RWPE1 (cell line): Measurements from ENCODE around the gene EEF1AKMT3.

Source experiments
- CTCF ChIA-PET: fragments of 350-600 bp; sonication (Branson Sonifier 250); formaldehyde crosslinking; extraction: SDS; loops from one replicate; lab custom pipeline; 2021; lab: Yijun Ruan, JAX
- POLR2A ChIA-PET: fragments of 400-600 bp; formaldehyde crosslinking; extraction: SDS; loops from one replicate; lab custom pipeline; 2020; ENCODE audit warnings: antibody characterized with exemption; ENCODE audit not compliant: low non-redundant PET; lab: Yijun Ruan, JAX
- DNase-seq: peaks from one replicate; pipeline ENCODE4 v3.0.0; 2012; ENCODE audit warnings: low spot score
- H3K27ac ChIP-seq: fragments of 450-650 bp; 2 replicates; pipeline ENCODE4 v1.5.1; 2017
- TF ChIP-seq, protein P1 (sequence below): fragments of 450-650 bp; conservative IDR thresholded peaks from 2 replicates; pipeline ENCODE4 v1.5.1; 2017; ENCODE audit warnings: low read depth, mild to moderate bottlenecking

The EEF1AKMT3 gene

GRCh38 chr12:57772429-57773322 lies at the start of gene EEF1AKMT3:
TSS of gene EEF1AKMT3 (plus strand) at chr12:57772614. CDS start at chr12:57772725, 111 bp downstream.
- peak within 1 kb of the TSS; percentile 96 for H3K27ac ChIP-seq
- TF ChIP-seq, protein P1, sequence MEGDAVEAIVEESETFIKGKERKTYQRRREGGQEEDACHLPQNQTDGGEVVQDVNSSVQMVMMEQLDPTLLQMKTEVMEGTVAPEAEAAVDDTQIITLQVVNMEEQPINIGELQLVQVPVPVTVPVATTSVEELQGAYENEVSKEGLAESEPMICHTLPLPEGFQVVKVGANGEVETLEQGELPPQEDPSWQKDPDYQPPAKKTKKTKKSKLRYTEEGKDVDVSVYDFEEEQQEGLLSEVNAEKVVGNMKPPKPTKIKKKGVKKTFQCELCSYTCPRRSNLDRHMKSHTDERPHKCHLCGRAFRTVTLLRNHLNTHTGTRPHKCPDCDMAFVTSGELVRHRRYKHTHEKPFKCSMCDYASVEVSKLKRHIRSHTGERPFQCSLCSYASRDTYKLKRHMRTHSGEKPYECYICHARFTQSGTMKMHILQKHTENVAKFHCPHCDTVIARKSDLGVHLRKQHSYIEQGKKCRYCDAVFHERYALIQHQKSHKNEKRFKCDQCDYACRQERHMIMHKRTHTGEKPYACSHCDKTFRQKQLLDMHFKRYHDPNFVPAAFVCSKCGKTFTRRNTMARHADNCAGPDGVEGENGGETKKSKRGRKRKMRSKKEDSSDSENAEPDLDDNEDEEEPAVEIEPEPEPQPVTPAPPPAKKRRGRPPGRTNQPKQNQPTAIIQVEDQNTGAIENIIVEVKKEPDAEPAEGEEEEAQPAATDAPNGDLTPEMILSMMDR: no peak
- CTCF ChIA-PET: interaction anchor here (0.9 to 1.1 kb wide), 3 partner anchors 9 to 189 kb away, joined by 3 read pairs; no protein-coding TSS in a partner anchor
- peak; percentile 60 for DNase-seq
- POLR2A ChIA-PET: no interaction called here

GRCh38 chr12:57722716-57723629 lies 49.4 kb upstream of the EEF1AKMT3 start:
- ChIA-PET POLR2A (no interaction called here), CTCF (interaction anchor here (0.6 to 0.9 kb wide), 2 partner anchors 52 to 140 kb away, joined by 3 to 5 read pairs; no protein-coding TSS in a partner anchor)
- no peak for DNase-seq
- H3K27ac ChIP-seq: peak overlapping the region; percentile 16; the same call in 1 of the 2 replicates
- TF ChIP-seq, protein P1: no peak

GRCh38 chr12:57723630-57723962 lies 48.8 kb upstream of the EEF1AKMT3 start:
- POLR2A ChIA-PET: no interaction called here
- CTCF ChIA-PET: interaction anchor here (0.6 to 0.9 kb wide), 2 partner anchors 53 to 140 kb away, joined by 3 to 5 read pairs; no protein-coding TSS in a partner anchor
- no peak for DNase-seq
- H3K27ac ChIP-seq: peak overlapping the region; percentile 16; the same call in 1 of the 2 replicates
- TF ChIP-seq, protein P1: no peak

DNA sequence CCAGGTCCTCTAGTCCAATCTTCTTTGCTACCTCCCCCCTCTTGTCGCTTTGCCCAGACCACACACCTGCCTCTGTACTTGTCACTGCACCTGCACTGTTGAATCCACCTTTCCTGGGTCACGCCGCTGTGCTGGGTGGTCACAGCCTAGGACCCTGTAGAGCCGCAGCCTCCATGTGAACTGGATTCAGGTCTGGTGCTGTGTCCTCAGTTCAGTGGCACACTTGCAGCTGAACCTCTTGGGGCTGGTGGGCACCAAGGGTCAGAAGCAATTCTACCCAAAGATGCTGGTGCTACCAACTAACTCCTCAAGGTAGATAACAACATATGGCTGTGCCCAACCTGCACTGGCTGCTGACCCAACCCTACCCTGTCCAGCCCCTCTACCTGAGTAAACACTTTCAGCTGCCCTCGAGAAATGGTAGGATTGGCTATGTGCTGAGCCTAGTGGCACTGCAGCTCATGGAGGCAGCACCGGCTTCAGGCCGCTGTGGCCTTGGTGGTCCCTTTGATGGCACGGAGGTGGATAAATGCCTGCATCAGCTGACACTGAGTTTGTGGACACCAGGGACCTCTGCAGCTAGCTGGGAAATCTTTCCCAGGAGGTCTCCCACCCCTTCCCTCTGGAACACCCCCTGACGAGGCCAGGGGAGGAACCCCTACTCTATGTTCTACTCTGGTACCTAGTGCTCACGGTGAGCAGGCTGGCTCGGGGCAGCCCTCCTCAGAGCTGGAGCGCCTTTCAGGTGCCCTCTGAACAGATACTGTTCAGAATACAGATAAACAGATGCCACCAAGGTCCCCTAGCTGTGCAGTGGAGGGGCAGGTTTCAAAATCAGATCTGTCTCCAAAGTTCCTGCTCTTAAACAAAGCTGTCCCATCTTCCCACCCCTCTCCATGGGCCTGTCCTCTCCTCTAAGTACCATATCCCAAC lies 48.1 kb upstream of the EEF1AKMT3 start:
- TF ChIP-seq, protein P1: no peak
- POLR2A ChIA-PET: no interaction called here
- CTCF ChIA-PET: interaction anchor here (0.6 to 3.0 kb wide), 3 partner anchors 21 to 141 kb away, joined by 3 to 14 read pairs (median 5); partner anchors contain the start of gene TSPAN31
- no peak for DNase-seq
- no peak overlapping the region for H3K27ac ChIP-seq

- no peak for DNase-seq
- H3K27ac ChIP-seq: peak overlapping the region; percentile 90
- CTCF ChIA-PET: interaction anchor here (0.6 to 3.0 kb wide), 9 partner anchors 11 to 1733 kb away, joined by 3 to 31 read pairs (median 4); partner anchors contain the start of genes CDK4 and TSPAN31
- POLR2A ChIA-PET: no interaction called here
- TF ChIP-seq, protein P1: no peak
Measured at GRCh38 chr12:57724936-57725740, 47.3 kb upstream of the EEF1AKMT3 start.
